Left ventricle myocardium inferior (tissue), 1 donor: ENCODE measurements around the gene ANKRD45. TPM values are rescaled to one million over a fixed set of nuclear protein-coding genes. Genes with fewer than 3 reads are reported as not detected.

Experiments
- DNase-seq: peaks from one replicate; pipeline ENCODE4 v3.0.0-alpha.2; 2020
- H3K27ac ChIP-seq: fragments of 200-600 bp; replicated peaks from 2 replicates; pipeline ENCODE4 v1.8.0; 2021
- H3K27me3 ChIP-seq: fragments of 200-600 bp; 2 replicates; pipeline ENCODE4 v1.8.0; 2021; ENCODE audit warnings: low read depth
- H3K36me3 ChIP-seq: fragments of 200-600 bp; 2 replicates; pipeline ENCODE4 v1.8.0; 2021
- H3K4me1 ChIP-seq: fragments of 200-600 bp; 2 replicates; pipeline ENCODE4 v1.8.0; 2021
- H3K4me3 ChIP-seq: fragments of 200-600 bp; 2 replicates; pipeline ENCODE4 v1.8.0; 2021; ENCODE audit warnings: mild to moderate bottlenecking, moderate library complexity
- H3K9me3 ChIP-seq: fragments of 200-600 bp; replicated peaks from 2 replicates; pipeline ENCODE4 v1.8.0; 2021
- intact Hi-C: fragments of 100-400 bp; cut with micrococcal nuclease; formaldehyde crosslinking; loops from one replicate; pipeline ENCODE4 v1.11.0; 2022
- total RNA-seq: library from RNA; stranded (reverse); fragmentation: NEBNext Ultra II Directional; extraction: Animal tissue kit (Norgen Biotek cat#: 25700); gene quantifications from one replicate; pipeline ENCODE4 v1.2.1, GENCODE V29; 2021
- TF ChIP-seq, protein P1 (sequence below): fragments of 200-600 bp; IDR thresholded peaks from 2 replicates; pipeline ENCODE4 v1.8.0; 2021; ENCODE audit warnings: antibody characterized with exemption, mild to moderate bottlenecking, borderline replicate concordance
- donor health status: DM: no; HTN: yes; CAD: no; lungs with severe emphysema.

ANKRD45 gene
- total RNA-seq, 1 donor from 2014 or later, result 0.25 TPM

DNA sequence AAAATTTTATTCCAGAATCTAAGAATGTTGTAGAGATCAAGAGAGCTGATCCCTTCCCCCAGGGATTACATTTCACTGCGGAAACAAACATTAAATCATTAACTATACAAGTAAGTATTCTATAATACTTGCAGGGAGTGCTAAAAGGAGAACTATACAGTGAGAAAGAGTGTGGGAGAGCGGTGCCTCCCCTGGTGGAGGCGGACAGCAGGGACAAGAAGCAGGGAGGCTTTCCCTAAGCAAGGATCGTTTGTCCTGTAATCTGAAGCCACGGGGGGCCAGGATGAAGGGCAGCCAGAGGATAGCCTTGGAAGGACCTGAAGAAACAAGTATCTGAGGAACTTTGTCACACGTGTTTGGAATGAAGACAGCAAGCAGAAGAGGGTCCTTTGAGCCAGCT is 106.8 kb downstream of the ANKRD45 start:
- H3K9me3 ChIP-seq, result peaks cover 40% of the 10 kb centered on the region
- intact Hi-C loops, result no loop called here
- H3K4me1 ChIP-seq, result no peaks in the 10 kb centered on the region
- H3K4me3 ChIP-seq, result no peak overlapping the region
- DNase-seq, result no peak
- no peaks in the 10 kb centered on the region for H3K27me3 ChIP-seq
- TF ChIP-seq, protein P1, sequence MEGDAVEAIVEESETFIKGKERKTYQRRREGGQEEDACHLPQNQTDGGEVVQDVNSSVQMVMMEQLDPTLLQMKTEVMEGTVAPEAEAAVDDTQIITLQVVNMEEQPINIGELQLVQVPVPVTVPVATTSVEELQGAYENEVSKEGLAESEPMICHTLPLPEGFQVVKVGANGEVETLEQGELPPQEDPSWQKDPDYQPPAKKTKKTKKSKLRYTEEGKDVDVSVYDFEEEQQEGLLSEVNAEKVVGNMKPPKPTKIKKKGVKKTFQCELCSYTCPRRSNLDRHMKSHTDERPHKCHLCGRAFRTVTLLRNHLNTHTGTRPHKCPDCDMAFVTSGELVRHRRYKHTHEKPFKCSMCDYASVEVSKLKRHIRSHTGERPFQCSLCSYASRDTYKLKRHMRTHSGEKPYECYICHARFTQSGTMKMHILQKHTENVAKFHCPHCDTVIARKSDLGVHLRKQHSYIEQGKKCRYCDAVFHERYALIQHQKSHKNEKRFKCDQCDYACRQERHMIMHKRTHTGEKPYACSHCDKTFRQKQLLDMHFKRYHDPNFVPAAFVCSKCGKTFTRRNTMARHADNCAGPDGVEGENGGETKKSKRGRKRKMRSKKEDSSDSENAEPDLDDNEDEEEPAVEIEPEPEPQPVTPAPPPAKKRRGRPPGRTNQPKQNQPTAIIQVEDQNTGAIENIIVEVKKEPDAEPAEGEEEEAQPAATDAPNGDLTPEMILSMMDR, result no peak
- no peaks in the 10 kb centered on the region for H3K36me3 ChIP-seq
- no peak overlapping the region for H3K27ac ChIP-seq

DNA sequence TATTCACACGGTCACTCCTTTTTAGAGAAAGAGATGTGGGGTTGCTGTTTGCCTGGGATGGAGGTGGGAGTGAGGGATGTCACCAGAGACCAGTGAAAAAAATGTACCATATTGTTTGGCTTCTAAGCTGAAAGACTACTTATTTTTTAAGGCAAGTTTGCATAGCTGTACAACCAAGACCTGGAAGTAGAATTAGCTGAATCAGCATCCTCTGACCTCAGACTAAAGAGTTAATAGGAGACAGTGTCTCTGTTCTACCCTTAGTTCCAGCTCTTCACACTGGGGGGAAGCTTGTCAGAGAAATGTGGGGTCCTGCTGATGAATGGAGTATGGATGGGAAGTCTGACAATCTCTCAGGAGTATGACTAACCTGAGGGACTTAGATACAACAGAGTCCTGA is 108.4 kb downstream of the ANKRD45 start:
- Histone ChIP-seq H3K27ac (no peak overlapping the region), H3K27me3 (no peaks in the 10 kb centered on the region), H3K36me3 (no peaks in the 10 kb centered on the region), H3K4me1 (no peaks in the 10 kb centered on the region), H3K9me3 (peaks cover 25% of the 10 kb centered on the region), H3K4me3 (no peak overlapping the region)
- no peak for DNase-seq
- intact Hi-C loops, result no loop called here
- TF ChIP-seq, protein P1, result no peak

DNA sequence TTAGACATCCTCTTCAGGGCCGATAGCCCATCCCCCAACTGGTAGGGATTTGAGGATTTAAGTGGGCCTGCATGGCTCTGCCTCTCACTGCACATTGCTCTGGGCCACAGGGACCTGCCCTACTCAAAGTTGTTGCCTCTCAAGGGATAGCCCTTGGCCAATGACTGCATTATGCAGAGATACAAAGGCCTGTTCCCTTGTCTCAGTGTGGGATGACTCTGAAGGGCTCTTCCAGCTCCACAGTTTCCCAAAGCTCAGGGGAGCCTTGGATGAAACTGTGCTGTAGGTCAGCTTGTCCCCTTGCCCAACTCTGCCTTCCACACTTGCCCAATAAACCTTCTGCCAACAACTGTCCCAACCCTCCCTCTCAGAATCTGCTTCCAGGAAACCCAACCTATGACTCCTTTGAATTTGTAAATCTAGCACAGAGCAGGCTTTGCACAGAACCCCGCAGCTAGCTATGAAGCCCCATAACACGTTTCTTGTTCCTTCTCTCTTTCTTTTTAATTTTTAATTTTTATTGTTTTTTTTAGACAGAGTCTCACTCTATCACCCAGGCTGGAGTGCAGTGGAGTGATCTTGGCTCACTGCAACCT is 109.3 kb downstream of the ANKRD45 start:
- TF ChIP-seq, protein P1, result no peak
- intact Hi-C loops, result no loop called here
- Histone ChIP-seq H3K36me3 (no peaks in the 10 kb centered on the region), H3K4me3 (no peak overlapping the region), H3K9me3 (peaks cover 16% of the 10 kb centered on the region), H3K4me1 (no peaks in the 10 kb centered on the region), H3K27me3 (no peaks in the 10 kb centered on the region), H3K27ac (no peak overlapping the region)
- DNase-seq, result no peak

Other genes with a start within 250 kb of the ANKRD45 start
- gene PRDX6, start 192.5 kb downstream of the ANKRD45 start, total RNA-seq, result 363 TPM
- not detected for gene SLC9C2, start 66.8 kb downstream of the ANKRD45 start, total RNA-seq
- not detected for gene TEX50, start 34.5 kb downstream of the ANKRD45 start, total RNA-seq
- gene KLHL20, start 45.1 kb upstream of the ANKRD45 start, total RNA-seq, result 16.2 TPM
- gene DARS2, start 154.8 kb upstream of the ANKRD45 start, total RNA-seq, result 15.1 TPM
- 4.2 TPM for gene CENPL, start 155.0 kb upstream of the ANKRD45 start, total RNA-seq
- 50.5 TPM for gene GAS5, start 198.1 kb upstream of the ANKRD45 start, total RNA-seq
- 7.6 TPM for gene ZBTB37, start 198.5 kb upstream of the ANKRD45 start, total RNA-seq
- not detected for gene SERPINC1, start 247.5 kb upstream of the ANKRD45 start, total RNA-seq